HepG2 (cell line): ENCODE measurements around the gene AGBL1. TPM values are rescaled to one million over a fixed set of nuclear protein-coding genes. Genes with fewer than 3 reads are reported as not detected.

Source experiments
- ATAC-seq: fragments of 200-7000 bp; cut with Tn5 transposase; 3 replicates; pipeline ENCODE4 v1.9.1; 2020; ENCODE audit warnings: mild to moderate bottlenecking, moderate library complexity
- BruUV-seq: library from RNA; stranded (reverse); fragments of 400-500 nt; replicated peaks from 2 replicates; lab custom pipeline; 2021; lab: Mats Ljungman, UMichigan
- CTCF ChIA-PET: fragments of 300-600 bp; formaldehyde crosslinking; extraction: SDS; loops from one replicate; lab custom pipeline; 2021; ENCODE audit warnings: low total read pairs, inconsistent platforms, low intra/inter-chr PET ratio; lab: Yijun Ruan, JAX
- POLR2A ChIA-PET: fragments of 350-600 bp; sonication (Branson Sonifier 250); formaldehyde crosslinking; loops from one replicate; lab custom pipeline; 2020; ENCODE audit warnings: antibody characterized with exemption, inconsistent platforms; lab: Yijun Ruan, JAX
- DNase-seq: peaks from one replicate; pipeline ENCODE4 v3.0.0-alpha.2; 2015; ENCODE audit warnings: low spot score
- FAIRE-seq: peaks from 3 replicates; lab custom pipeline; 2011; peaks lifted over from hg19 to GRCh38; lab: Jason Lieb, UNC
- H2AFZ ChIP-seq: one replicate; pipeline ENCODE4 v1.6.1; 2011; ENCODE audit warnings: low read length, inconsistent platforms
- H3K27ac ChIP-seq: fragments of 300-600 bp; 3 replicates; pipeline ENCODE4 v1.8.0; 2011; ENCODE audit warnings: mixed run types, mild to moderate bottlenecking, mixed read lengths, low read length, inconsistent platforms; ENCODE audit not compliant: insufficient read depth; ENCODE audit errors: extremely low read length
- H3K27me3 ChIP-seq, 2 experiments: fragments of 200-600 bp in 1 of 2; 2 replicates in 1 of 2; 3 replicates in 1 of 2; pipeline versions ENCODE4 v1.6.0 to v1.8.0; 2011; ENCODE audit warnings: low read length in 2 of 2, mild to moderate bottlenecking in 2 of 2, moderate library complexity in 2 of 2, inconsistent platforms in 1 of 2; ENCODE audit not compliant: insufficient read depth in 2 of 2, control insufficient read depth in 1 of 2
- H3K36me3 ChIP-seq, 2 experiments: fragments of 200-600 bp in 1 of 2; replicated peaks in 1 of 2; 2 replicates in 1 of 2; 3 replicates in 1 of 2; pipeline versions ENCODE4 v1.5.1 to v1.8.0; 2011; ENCODE audit warnings: low read length in 2 of 2, inconsistent platforms in 1 of 2; ENCODE audit not compliant: insufficient read depth in 2 of 2, control insufficient read depth in 1 of 2
- H3K4me1 ChIP-seq: 2 replicates; pipeline ENCODE4 v1.5.1; 2012; ENCODE audit warnings: low read length, inconsistent platforms; ENCODE audit not compliant: insufficient read depth
- H3K4me2 ChIP-seq: 2 replicates; pipeline ENCODE4 v1.6.0; 2011; ENCODE audit warnings: low read depth, low read length, inconsistent platforms
- H3K4me3 ChIP-seq, 3 experiments: fragments of 200-600 bp in 1 of 3; sonication (generic), shearing (Covaris generic) in 1 of 3; replicated peaks in 1 of 3; 2 replicates each; pipeline ENCODE4 v1.5.1; 2011 to 2016; ENCODE audit warnings: low read length in 3 of 3, inconsistent platforms in 2 of 3, low read depth in 2 of 3, mild to moderate bottlenecking in 2 of 3, control low read depth in 1 of 3, mixed read lengths in 1 of 3; ENCODE audit not compliant: insufficient read depth in 1 of 3
- H3K79me2 ChIP-seq: one replicate; pipeline ENCODE4 v1.6.1; 2011; ENCODE audit warnings: low read length, inconsistent platforms; ENCODE audit not compliant: insufficient read depth
- H3K9ac ChIP-seq: 2 replicates; pipeline ENCODE4 v1.6.0; 2011; ENCODE audit warnings: mild to moderate bottlenecking, low read depth, low read length, inconsistent platforms; ENCODE audit not compliant: insufficient read depth
- H3K9me3 ChIP-seq: 2 replicates; pipeline ENCODE4 v1.5.1; 2012; ENCODE audit warnings: mild to moderate bottlenecking, low read length
- H4K20me1 ChIP-seq: 2 replicates; pipeline ENCODE4 v1.6.0; 2011; ENCODE audit warnings: inconsistent platforms, mild to moderate bottlenecking, low read length, moderate library complexity; ENCODE audit not compliant: insufficient read depth
- IRF2 ChIP-seq: IDR thresholded peaks from 2 replicates; pipeline ENCODE4 v1.6.1; 2018; ENCODE audit warnings: missing genetic modification reagents, missing compliant biosample characterization
- MTA1 ChIP-seq: sonication (generic); formaldehyde crosslinking; IDR thresholded peaks from 2 replicates; pipeline ENCODE4 v1.4.0; 2020; ENCODE audit warnings: missing genetic modification reagents, mild to moderate bottlenecking, borderline replicate concordance
- NR0B2 ChIP-seq: sonication (generic); formaldehyde crosslinking; IDR thresholded peaks from 2 replicates; pipeline ENCODE4 v1.4.0; 2020; ENCODE audit warnings: mild to moderate bottlenecking, missing genetic modification reagents
- THRA ChIP-seq: sonication (generic); formaldehyde crosslinking; IDR thresholded peaks from 2 replicates; pipeline ENCODE4 v1.4.0; 2020; ENCODE audit warnings: missing genetic modification reagents, borderline replicate concordance
- ZBTB1 ChIP-seq: sonication (generic); formaldehyde crosslinking; IDR thresholded peaks from 2 replicates; pipeline ENCODE4 v1.4.0; 2020; ENCODE audit warnings: missing genetic modification reagents, borderline replicate concordance
- ZMYM4 ChIP-seq: sonication (generic); formaldehyde crosslinking; IDR thresholded peaks from 2 replicates; pipeline ENCODE4 v1.8.1; 2023; ENCODE audit warnings: mild to moderate bottlenecking, missing genetic modification reagents
- ZNF281 ChIP-seq: sonication (generic); formaldehyde crosslinking; IDR thresholded peaks from 2 replicates; pipeline ENCODE4 v1.4.0; 2020; ENCODE audit warnings: missing genetic modification reagents, borderline replicate concordance
- ZNF317 ChIP-seq: sonication (generic); formaldehyde crosslinking; IDR thresholded peaks from 2 replicates; pipeline ENCODE4 v1.5.0; 2020; ENCODE audit warnings: mild to moderate bottlenecking, missing genetic modification reagents
- ZNF605 ChIP-seq: sonication (generic); formaldehyde crosslinking; IDR thresholded peaks from 2 replicates; pipeline ENCODE4 v1.8.0; 2022; ENCODE audit warnings: mild to moderate bottlenecking, missing genetic modification reagents
- WGBS: methylation state at CpG from one replicate; pipeline ENCODE4 v1.1.6; 2017; ENCODE audit warnings: low lambda C conversion rate; 5-methylcytosine and 5-hydroxymethylcytosine counted together
- in situ Hi-C: cut with HindIII; loops from 2 replicates; pipeline ENCODE4 v1.10.0; 2017; ENCODE audit warnings: low pct_unique_long_range_greater_than_20kb; ENCODE audit not compliant: extremely low pct_ligation_motif_present
- intact Hi-C: fragments of 100-400 bp; cut with micrococcal nuclease; formaldehyde crosslinking; loops from one replicate; pipeline ENCODE4 v1.10.0; 2022; ENCODE audit not compliant: unreplicated experiment
- polyA plus RNA-seq, 8 experiments: library from polyadenylated mRNA; depleted of rRNA in 3 of 8; stranded (reverse) in 7 of 8; unstranded in 1 of 8; fragments of >200 nt; fragmentation: Illumina TruSeq in 4 of 8; extraction: Trizol in 4 of 8; gene quantifications; 2 replicates each; pipeline versions ENCODE4 v1.2.1 to v1.2.3, GENCODE V29; 2011 to 2016; ENCODE audit warnings: low read depth in 4 of 8, missing spikeins in 1 of 8, mixed read lengths in 1 of 8; ENCODE audit not compliant: insufficient read depth in 1 of 8
- total RNA-seq, 5 experiments: library from RNA; depleted of rRNA; stranded (reverse); fragments of >200 nt; fragmentation: Illumina TruSeq; extraction: Trizol; gene quantifications; 2 replicates each; pipeline ENCODE4 v1.2.3, GENCODE V29; 2016; ENCODE audit warnings: low read depth in 1 of 5

AGBL1 gene
- total and polyA plus RNA-seq, 2 of the 13 experiments (the other 11 are each of a cell fraction or from before 2014, with no cell fraction given), result 0.01 TPM; not detected in 1

- no peak for FAIRE-seq
- Histone ChIP-seq H3K79me2 (no peaks in the 10 kb centered on the region), H3K36me3 (no peaks in the 10 kb centered on the region), H3K9me3 (peaks cover 7% of the 10 kb centered on the region), H2AFZ (no peak overlapping the region), H4K20me1 (no peaks in the 10 kb centered on the region), H3K27ac (no peak overlapping the region), H3K4me2 (no peak overlapping the region), H3K4me3 (no peak overlapping the region), H3K9ac (no peak overlapping the region), H3K4me1 (0 out of 2 replicates have a peak, but pooled peaks cover 4% of the 10 kb centered on the region), H3K27me3 (no peaks in the 10 kb centered on the region)
- no peak for ATAC-seq
- intact Hi-C loops, result no loop called here
- ChIA-PET POLR2A (no interaction called here), CTCF (no interaction called here)
- no TSS peak for BruUV-seq
- in situ Hi-C loops, result loop anchor here (10.0 kb wide), 1 partner anchor 1615 kb away; no protein-coding TSS in a partner anchor
- WGBS, result 22% methylated on average over 7 of the region's 7 CpGs
- TF ChIP-seq ZNF281 (CRISPR knock-in tag) (no peak), IRF2 (no peak), MTA1 (CRISPR knock-in tag) (no peak), THRA (CRISPR knock-in tag) (no peak), ZNF317 (CRISPR knock-in tag) (no peak), ZBTB1 (CRISPR knock-in tag) (no peak), NR0B2 (CRISPR knock-in tag) (no peak), ZNF605 (no peak), ZMYM4 (CRISPR knock-in tag) (no peak)
- no peak for DNase-seq
Observed at GRCh38 chr15:86629409-86630356, 550.0 kb downstream of the AGBL1 start.
